ENCODE results near the gene CHCHD3. TPM values are rescaled to one million over a fixed set of nuclear protein-coding genes. Genes with fewer than 3 reads are reported as not detected.
"Not testable (repeated sequence)": the region's sequence is repeated elsewhere in the genome, so short reads cannot be mapped to it uniquely, and the experiment has no call there.

The CHCHD3 gene
- polyA plus RNA-seq, 2 of the 4 experiments (the other 2 are of a cell fraction), result 96.7 to 139 TPM

GRCh38 chr7:132906193-132906835, 175.6 kb downstream of the CHCHD3 start:
- FAIRE-seq (no peak), DNase-seq (ENCODE audit: low read depth in 1 of 2, low spot score in 1 of 2) (no peak), ATAC-seq (no peak)
- POLR2A ChIA-PET, result no interaction called here
- Histone ChIP-seq H3K4me3 (no peak overlapping the region), H3K4me1 (no peaks in the 10 kb centered on the region), H3K27ac (no peak overlapping the region), H3K4me2 (no peak overlapping the region), H3K9me3 (no peaks in the 10 kb centered on the region)
- WGBS (ENCODE audit: missing lambda C conversion rate), result 86% methylated on average over 7 of the region's 7 CpGs
- CTCF ChIA-PET, result no interaction called here
- TF ChIP-seq RFX5 (IDR thresholded peaks at IDR 0.05), result no peak
- TF ChIP-seq RCOR1 (IDR thresholded peaks at IDR 0.05; ENCODE audit: low read depth, low read length), result no peak
- no peak for TF ChIP-seq NPAS2 (CRISPR knock-in tag; IDR thresholded peaks at IDR 0.05; ENCODE audit: borderline replicate concordance)
- no peak for TF ChIP-seq SREBF2 (IDR thresholded peaks at IDR 0.05)
- no peak for TF ChIP-seq JUNB (IDR thresholded peaks at IDR 0.05)
- TF ChIP-seq, protein P1, sequence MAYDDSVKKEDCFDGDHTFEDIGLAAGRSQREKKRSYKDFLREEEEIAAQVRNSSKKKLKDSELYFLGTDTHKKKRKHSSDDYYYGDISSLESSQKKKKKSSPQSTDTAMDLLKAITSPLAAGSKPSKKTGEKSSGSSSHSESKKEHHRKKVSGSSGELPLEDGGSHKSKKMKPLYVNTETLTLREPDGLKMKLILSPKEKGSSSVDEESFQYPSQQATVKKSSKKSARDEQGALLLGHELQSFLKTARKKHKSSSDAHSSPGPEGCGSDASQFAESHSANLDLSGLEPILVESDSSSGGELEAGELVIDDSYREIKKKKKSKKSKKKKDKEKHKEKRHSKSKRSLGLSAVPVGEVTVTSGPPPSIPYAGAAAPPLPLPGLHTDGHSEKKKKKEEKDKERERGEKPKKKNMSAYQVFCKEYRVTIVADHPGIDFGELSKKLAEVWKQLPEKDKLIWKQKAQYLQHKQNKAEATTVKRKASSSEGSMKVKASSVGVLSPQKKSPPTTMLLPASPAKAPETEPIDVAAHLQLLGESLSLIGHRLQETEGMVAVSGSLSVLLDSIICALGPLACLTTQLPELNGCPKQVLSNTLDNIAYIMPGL (CRISPR knock-in tag; IDR thresholded peaks at IDR 0.05; ENCODE audit: borderline replicate concordance), result no peak
- TF ChIP-seq NR3C1 (IDR thresholded peaks at IDR 0.05), result no peak
- no peak for TF ChIP-seq RNF2 (IDR thresholded peaks at IDR 0.05; ENCODE audit: borderline replicate concordance, low read depth)
- TF ChIP-seq, protein P2, sequence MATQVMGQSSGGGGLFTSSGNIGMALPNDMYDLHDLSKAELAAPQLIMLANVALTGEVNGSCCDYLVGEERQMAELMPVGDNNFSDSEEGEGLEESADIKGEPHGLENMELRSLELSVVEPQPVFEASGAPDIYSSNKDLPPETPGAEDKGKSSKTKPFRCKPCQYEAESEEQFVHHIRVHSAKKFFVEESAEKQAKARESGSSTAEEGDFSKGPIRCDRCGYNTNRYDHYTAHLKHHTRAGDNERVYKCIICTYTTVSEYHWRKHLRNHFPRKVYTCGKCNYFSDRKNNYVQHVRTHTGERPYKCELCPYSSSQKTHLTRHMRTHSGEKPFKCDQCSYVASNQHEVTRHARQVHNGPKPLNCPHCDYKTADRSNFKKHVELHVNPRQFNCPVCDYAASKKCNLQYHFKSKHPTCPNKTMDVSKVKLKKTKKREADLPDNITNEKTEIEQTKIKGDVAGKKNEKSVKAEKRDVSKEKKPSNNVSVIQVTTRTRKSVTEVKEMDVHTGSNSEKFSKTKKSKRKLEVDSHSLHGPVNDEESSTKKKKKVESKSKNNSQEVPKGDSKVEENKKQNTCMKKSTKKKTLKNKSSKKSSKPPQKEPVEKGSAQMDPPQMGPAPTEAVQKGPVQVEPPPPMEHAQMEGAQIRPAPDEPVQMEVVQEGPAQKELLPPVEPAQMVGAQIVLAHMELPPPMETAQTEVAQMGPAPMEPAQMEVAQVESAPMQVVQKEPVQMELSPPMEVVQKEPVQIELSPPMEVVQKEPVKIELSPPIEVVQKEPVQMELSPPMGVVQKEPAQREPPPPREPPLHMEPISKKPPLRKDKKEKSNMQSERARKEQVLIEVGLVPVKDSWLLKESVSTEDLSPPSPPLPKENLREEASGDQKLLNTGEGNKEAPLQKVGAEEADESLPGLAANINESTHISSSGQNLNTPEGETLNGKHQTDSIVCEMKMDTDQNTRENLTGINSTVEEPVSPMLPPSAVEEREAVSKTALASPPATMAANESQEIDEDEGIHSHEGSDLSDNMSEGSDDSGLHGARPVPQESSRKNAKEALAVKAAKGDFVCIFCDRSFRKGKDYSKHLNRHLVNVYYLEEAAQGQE (IDR thresholded peaks at IDR 0.05), result no peak
- no peak for TF ChIP-seq ELK1 (IDR thresholded peaks at IDR 0.05; ENCODE audit: low read depth, low read length)
- no peak for TF ChIP-seq ZSCAN20 (CRISPR knock-in tag; IDR thresholded peaks at IDR 0.05)
- TF ChIP-seq SMC3 (IDR thresholded peaks at IDR 0.05), result no peak
- TF ChIP-seq GATA3 (IDR thresholded peaks at IDR 0.05; ENCODE audit: borderline replicate concordance), result no peak
- no peak for TF ChIP-seq JUN (IDR thresholded peaks at IDR 0.05)
- no peak for TF ChIP-seq E2F6 (IDR thresholded peaks at IDR 0.05; ENCODE audit: borderline replicate concordance, low read depth)
- no peak for TF ChIP-seq MYC (IDR thresholded peaks at IDR 0.05; ENCODE audit: borderline replicate concordance, low read length)
- TF ChIP-seq MAFK (IDR thresholded peaks at IDR 0.05; ENCODE audit: partially characterized antibody), result no peak
- TF ChIP-seq CHD4 (IDR thresholded peaks at IDR 0.05; ENCODE audit: borderline replicate concordance), result no peak
- no peak for TF ChIP-seq FOSB (CRISPR knock-in tag; IDR thresholded peaks at IDR 0.05)
- TF ChIP-seq KDM1A (IDR thresholded peaks at IDR 0.05; ENCODE audit: low read depth), result no peak

GRCh38 chr7:132905136-132905535, 176.8 kb downstream of the CHCHD3 start:
- H3K4me3 ChIP-seq; H3K4me2 ChIP-seq; FAIRE-seq; ATAC-seq; H3K9me3 ChIP-seq; H3K4me1 ChIP-seq; DNase-seq (ENCODE audit: low read depth in 1 of 2, low spot score in 1 of 2); POLR2A ChIA-PET; H3K27ac ChIP-seq: not testable (repeated sequence)
- CTCF ChIA-PET, result interaction anchor here (0.6 kb wide), 1 partner anchor 304 kb away, joined by 4 read pairs; no protein-coding TSS in a partner anchor
- WGBS (ENCODE audit: missing lambda C conversion rate), result 96% methylated on average over 6 of the region's 6 CpGs
